Epidermal melanocyte (primary cell): Measurements from ENCODE around the gene GNMT.
A peak's percentile ranks its signal among the peaks of the same experiment; 100 is the strongest.

Experiments used
- DNase-seq: peaks from one replicate; pipeline ENCODE4 v3.0.0; 2011; ENCODE audit warnings: low spot score; ENCODE audit not compliant: insufficient read length

Gene GNMT

GRCh38 chr6:42960243-42961019 is at the start of gene GNMT:
GNMT (plus strand) TSS chr6:42960754; CDS start chr6:42960768, 14 bp downstream.
- DNase-seq, result no peak

- DNase-seq, result no peak
Observed at GRCh38 chr6:42911171-42912021, 49.2 kb upstream of the GNMT start.

GRCh38 chr6:42914546-42914945 is 46.0 kb upstream of the GNMT start:
- no peak for DNase-seq

GRCh38 chr6:42915732-42916131 is 44.8 kb upstream of the GNMT start, which contains the start of gene PTCRA:
PTCRA (plus strand) TSS chr6:42916053; CDS start chr6:42916070, 17 bp downstream.
- no peak for DNase-seq

- no peak for DNase-seq
Observed at GRCh38 chr6:42916288-42916687, 44.3 kb upstream of the GNMT start.

GRCh38 chr6:42921801-42922200 is 38.8 kb upstream of the GNMT start:
- DNase-seq, result no peak

- DNase-seq, result no peak
Observed at GRCh38 chr6:42923666-42924065, 36.9 kb upstream of the GNMT start.

GRCh38 chr6:42925248-42925857 is 35.2 kb upstream of the GNMT start:
- no peak for DNase-seq

- DNase-seq, result peak; percentile 96
Observed at GRCh38 chr6:42928986-42929820, 31.4 kb upstream of the GNMT start, which contains the start of gene CNPY3. CNPY3 (plus strand) TSS chr6:42929480; CDS start chr6:42929571, 91 bp downstream.

- DNase-seq, result peak; percentile 22
Observed at GRCh38 chr6:42929821-42930360, 30.7 kb upstream of the GNMT start.

- DNase-seq, result no peak
Observed at GRCh38 chr6:42932412-42932811, 28.1 kb upstream of the GNMT start.

GRCh38 chr6:42933205-42933604 is 27.3 kb upstream of the GNMT start:
- DNase-seq, result no peak

GRCh38 chr6:42935322-42935721 is 25.2 kb upstream of the GNMT start:
- no peak for DNase-seq

- DNase-seq, result no peak
Observed at GRCh38 chr6:42936398-42936797, 24.2 kb upstream of the GNMT start.

- no peak for DNase-seq
Observed at GRCh38 chr6:42937548-42938427, 22.8 kb upstream of the GNMT start.

GRCh38 chr6:42938428-42938796 is 22.1 kb upstream of the GNMT start:
- DNase-seq, result no peak

- DNase-seq, result no peak
Observed at GRCh38 chr6:42938987-42939809, 21.4 kb upstream of the GNMT start.

- no peak for DNase-seq
Observed at GRCh38 chr6:42939810-42940167, 20.8 kb upstream of the GNMT start.

- no peak for DNase-seq
Observed at GRCh38 chr6:42940493-42941045, 20.0 kb upstream of the GNMT start.
